HEK293 (cell line): ENCODE data around the gene BPIFB2.

Experiments used
- CTCF ChIA-PET: fragments of 350-600 bp; formaldehyde crosslinking; extraction: SDS; loops from one replicate; lab custom pipeline; 2021; ENCODE audit warnings: antibody characterized with exemption; lab: Yijun Ruan, JAX
- POLR2A ChIA-PET: fragments of 300-600 bp; formaldehyde crosslinking; extraction: SDS; loops from one replicate; lab custom pipeline; 2020; ENCODE audit warnings: antibody characterized with exemption, inconsistent platforms; lab: Yijun Ruan, JAX
- H3K27ac ChIP-seq: fragments of 200-500 bp; sonication (Bioruptor generic); 2 replicates; pipeline ENCODE4 v1.5.1; 2014; ENCODE audit warnings: low read depth, low read length, control low read depth, inconsistent platforms; ENCODE audit errors: extremely low read depth
- H3K36me3 ChIP-seq, 2 experiments: fragments of 200-500 bp in 1 of 2; sonication (Bioruptor generic) in 1 of 2; 1 replicate in 1 of 2; 2 replicates in 1 of 2; pipeline ENCODE4 v1.5.1; 2014 to 2017; ENCODE audit warnings: inconsistent platforms in 2 of 2, low read length in 2 of 2; ENCODE audit not compliant: control insufficient read depth in 2 of 2, insufficient read depth in 1 of 2
- H3K4me1 ChIP-seq: fragments of 200-500 bp; sonication (Bioruptor generic); 2 replicates; pipeline ENCODE4 v1.5.1; 2014; ENCODE audit warnings: mild to moderate bottlenecking, low read length, inconsistent platforms; ENCODE audit not compliant: control insufficient read depth, insufficient read depth
- H3K4me3 ChIP-seq: 2 replicates; pipeline ENCODE4 v1.5.1; 2011; ENCODE audit warnings: low read depth, mild to moderate bottlenecking, control low read depth, low read length, moderate library complexity
- H3K9me3 ChIP-seq: fragments of 200-500 bp; sonication (Bioruptor generic); 2 replicates; pipeline ENCODE4 v1.5.1; 2014; ENCODE audit warnings: low read depth, low read length, inconsistent platforms; ENCODE audit not compliant: control insufficient read depth, insufficient read depth
- BCL11B ChIP-seq: fragments of 450-650 bp; formaldehyde crosslinking; IDR thresholded peaks from 2 replicates; pipeline ENCODE4 v1.5.1; 2016; ENCODE audit warnings: low read depth, missing biosample characterization, missing genetic modification characterization
- HOXA7 ChIP-seq: sonication (generic); formaldehyde crosslinking; IDR thresholded peaks from 2 replicates; pipeline ENCODE4 v1.8.1; 2022; ENCODE audit warnings: missing genetic modification reagents, borderline replicate concordance
- HOXD13 ChIP-seq: sonication (generic); formaldehyde crosslinking; IDR thresholded peaks from 2 replicates; pipeline ENCODE4 v1.8.0; 2022; ENCODE audit warnings: missing genetic modification reagents, borderline replicate concordance
- KLF1 ChIP-seq: fragments of 450-650 bp; formaldehyde crosslinking; IDR thresholded peaks from 2 replicates; pipeline ENCODE4 v1.5.1; 2016; ENCODE audit warnings: missing biosample characterization, missing genetic modification characterization
- KLF9 ChIP-seq: fragments of 450-650 bp; formaldehyde crosslinking; IDR thresholded peaks from 2 replicates; pipeline ENCODE4 v1.5.1; 2016; ENCODE audit warnings: missing biosample characterization, missing genetic modification characterization, low read depth
- SP2 ChIP-seq: fragments of 450-650 bp; formaldehyde crosslinking; IDR thresholded peaks from 2 replicates; pipeline ENCODE4 v1.5.1; 2016; ENCODE audit warnings: missing biosample characterization, missing genetic modification characterization
- ZBTB17 ChIP-seq: fragments of 450-650 bp; formaldehyde crosslinking; IDR thresholded peaks from 2 replicates; pipeline ENCODE4 v1.5.1; 2016; ENCODE audit warnings: missing biosample characterization, missing genetic modification characterization
- ZBTB48 ChIP-seq: fragments of 450-650 bp; formaldehyde crosslinking; IDR thresholded peaks from 2 replicates; pipeline ENCODE4 v1.5.1; 2016; ENCODE audit warnings: missing biosample characterization, missing genetic modification characterization
- ZBTB8A ChIP-seq: fragments of 450-650 bp; formaldehyde crosslinking; IDR thresholded peaks from 2 replicates; pipeline ENCODE4 v1.5.1; 2016; ENCODE audit warnings: missing biosample characterization, missing genetic modification characterization
- ZFP69B ChIP-seq: fragments of 450-650 bp; formaldehyde crosslinking; IDR thresholded peaks from 2 replicates; pipeline ENCODE4 v1.5.1; 2016; ENCODE audit warnings: missing biosample characterization, missing genetic modification characterization
- ZNF138 ChIP-seq: fragments of 450-650 bp; formaldehyde crosslinking; IDR thresholded peaks from 2 replicates; pipeline ENCODE4 v1.5.1; 2016; ENCODE audit warnings: missing biosample characterization, missing genetic modification characterization, borderline replicate concordance
- ZNF146 ChIP-seq: fragments of 450-650 bp; formaldehyde crosslinking; IDR thresholded peaks from 2 replicates; pipeline ENCODE4 v1.5.1; 2016; ENCODE audit warnings: missing biosample characterization, missing genetic modification characterization
- ZNF157 ChIP-seq: fragments of 450-650 bp; formaldehyde crosslinking; IDR thresholded peaks from 2 replicates; pipeline ENCODE4 v1.5.1; 2016; ENCODE audit warnings: missing biosample characterization, missing genetic modification characterization
- ZNF175 ChIP-seq: fragments of 450-650 bp; formaldehyde crosslinking; IDR thresholded peaks from 2 replicates; pipeline ENCODE4 v1.5.1; 2016; ENCODE audit warnings: missing biosample characterization, missing genetic modification characterization
- ZNF211 ChIP-seq: fragments of 450-650 bp; formaldehyde crosslinking; IDR thresholded peaks from 2 replicates; pipeline ENCODE4 v1.5.1; 2016; ENCODE audit warnings: low read depth, missing biosample characterization, missing genetic modification characterization
- ZNF223 ChIP-seq: fragments of 450-650 bp; formaldehyde crosslinking; IDR thresholded peaks from 2 replicates; pipeline ENCODE4 v1.5.1; 2016; ENCODE audit warnings: missing biosample characterization, missing genetic modification characterization
- ZNF23 ChIP-seq: fragments of 450-650 bp; formaldehyde crosslinking; IDR thresholded peaks from 2 replicates; pipeline ENCODE4 v1.5.1; 2016; ENCODE audit warnings: missing biosample characterization, missing genetic modification characterization, borderline replicate concordance
- ZNF266 ChIP-seq: fragments of 450-650 bp; formaldehyde crosslinking; IDR thresholded peaks from 2 replicates; pipeline ENCODE4 v1.5.1; 2016; ENCODE audit warnings: missing biosample characterization, missing genetic modification characterization, low read depth
- ZNF292 ChIP-seq: fragments of 450-650 bp; formaldehyde crosslinking; IDR thresholded peaks from 2 replicates; pipeline ENCODE4 v1.5.1; 2016; ENCODE audit warnings: low read depth, missing biosample characterization, missing genetic modification characterization, borderline replicate concordance
- ZNF354C ChIP-seq: fragments of 450-650 bp; formaldehyde crosslinking; IDR thresholded peaks from 2 replicates; pipeline ENCODE4 v1.5.1; 2016; ENCODE audit warnings: missing biosample characterization, missing genetic modification characterization, low read depth, borderline replicate concordance
- ZNF423 ChIP-seq: fragments of 450-650 bp; formaldehyde crosslinking; IDR thresholded peaks from 2 replicates; pipeline ENCODE4 v1.5.1; 2016; ENCODE audit warnings: missing biosample characterization, missing genetic modification characterization
- ZNF433 ChIP-seq: fragments of 450-650 bp; formaldehyde crosslinking; IDR thresholded peaks from 2 replicates; pipeline ENCODE4 v1.5.1; 2016; ENCODE audit warnings: missing biosample characterization, missing genetic modification characterization, low read depth
- ZNF670 ChIP-seq: fragments of 450-650 bp; formaldehyde crosslinking; IDR thresholded peaks from 2 replicates; pipeline ENCODE4 v1.5.1; 2016; ENCODE audit warnings: missing biosample characterization, missing genetic modification characterization, low read depth
- ZNF747 ChIP-seq: fragments of 450-650 bp; formaldehyde crosslinking; IDR thresholded peaks from 2 replicates; pipeline ENCODE4 v1.5.1; 2016; ENCODE audit warnings: missing biosample characterization, missing genetic modification characterization
- ZNF76 ChIP-seq: fragments of 450-650 bp; formaldehyde crosslinking; IDR thresholded peaks from 2 replicates; pipeline ENCODE4; 2016; ENCODE audit warnings: low read depth, missing biosample characterization, missing genetic modification characterization, borderline replicate concordance
- ZNF791 ChIP-seq: fragments of 450-650 bp; formaldehyde crosslinking; IDR thresholded peaks from 2 replicates; pipeline ENCODE4 v1.5.1; 2016; ENCODE audit warnings: missing biosample characterization, missing genetic modification characterization
- ZNF830 ChIP-seq: fragments of 450-650 bp; IDR thresholded peaks from 2 replicates; pipeline ENCODE4 v1.5.0; 2018; ENCODE audit warnings: missing biosample characterization, missing genetic modification characterization, low read depth, mild to moderate bottlenecking, moderate library complexity
- ZNF843 ChIP-seq: fragments of 450-650 bp; formaldehyde crosslinking; IDR thresholded peaks from 2 replicates; pipeline ENCODE4 v1.5.1; 2016; ENCODE audit warnings: missing biosample characterization, missing genetic modification characterization
- TF ChIP-seq, protein P1 (sequence below): fragments of 450-650 bp; formaldehyde crosslinking; IDR thresholded peaks from 2 replicates; pipeline ENCODE4 v1.5.1; 2016; ENCODE audit warnings: missing biosample characterization, missing genetic modification characterization
- TF ChIP-seq, protein P2 (sequence below): fragments of 450-650 bp; IDR thresholded peaks from 2 replicates; pipeline ENCODE4 v1.5.1; 2018; ENCODE audit warnings: missing biosample characterization, mild to moderate bottlenecking, missing genetic modification characterization
- TF ChIP-seq, protein P3 (sequence below): fragments of 450-650 bp; formaldehyde crosslinking; conservative IDR thresholded peaks from 2 replicates; pipeline ENCODE4 v1.5.1; 2016; ENCODE audit warnings: low read depth, missing biosample characterization, missing genetic modification characterization

Gene BPIFB2

DNA sequence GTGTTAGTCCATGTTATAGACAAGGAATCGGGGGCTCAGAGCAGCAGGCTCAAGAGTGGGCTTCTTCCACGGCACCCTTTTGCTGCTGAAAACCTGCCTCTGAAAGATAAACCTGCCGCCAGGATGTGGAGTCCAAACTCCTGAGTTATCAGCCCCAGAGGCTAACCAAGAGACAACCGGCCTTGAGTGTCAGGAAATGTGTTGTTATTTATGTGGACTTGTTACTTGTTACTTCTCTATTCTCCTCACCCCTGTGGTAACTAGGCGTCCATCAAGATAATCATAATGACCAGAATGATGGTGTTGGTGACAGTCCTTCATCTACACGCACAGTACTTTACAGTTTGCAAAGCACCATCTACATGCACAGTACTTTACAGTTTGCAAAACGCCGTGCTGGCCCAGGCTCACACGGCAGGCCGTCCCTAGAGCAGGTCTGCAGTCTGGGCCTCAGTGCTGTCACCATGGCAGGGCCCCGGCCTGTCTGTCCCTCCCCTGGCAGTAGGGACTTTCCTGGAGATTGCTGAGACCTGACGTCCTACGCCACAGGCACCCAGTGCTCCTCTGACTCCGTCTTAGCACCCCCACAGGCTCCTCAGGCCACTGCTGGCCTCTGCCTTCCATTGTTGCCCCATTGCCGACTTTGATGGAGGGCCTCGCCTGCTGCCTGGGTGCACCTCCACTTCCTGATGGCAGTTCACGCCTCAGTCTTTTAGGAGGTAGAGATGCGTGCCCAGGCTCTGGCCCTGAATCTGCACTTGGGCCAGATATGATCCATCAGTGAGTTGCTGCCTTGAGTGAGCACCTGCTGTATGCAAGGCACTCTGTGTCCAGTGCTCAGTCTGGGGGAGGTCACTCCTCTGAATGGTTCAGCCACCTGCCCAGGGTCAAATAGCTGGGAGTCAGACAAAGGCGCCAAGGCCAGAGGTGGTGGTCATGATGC is 62.9 kb downstream of the BPIFB2 start:
- H3K27ac ChIP-seq, result no peak overlapping the region
- H3K9me3 ChIP-seq, result no peaks in the 10 kb centered on the region
- POLR2A ChIA-PET, result interaction anchor here (1.1 kb wide), 1 partner anchor 923 kb away, joined by 4 read pairs; no protein-coding TSS in a partner anchor
- CTCF ChIA-PET, result no interaction called here
- no peak overlapping the region for H3K4me3 ChIP-seq
- H3K4me1 ChIP-seq, result no peaks in the 10 kb centered on the region
- H3K36me3 ChIP-seq, result no peaks in the 10 kb centered on the region
- TF ChIP-seq ZBTB8A (tag by site-specific recombination) (no peak), ZNF292 (no peak), ZNF146 (tag by site-specific recombination) (no peak), ZFP69B (tag by site-specific recombination) (no peak), ZNF354C (tag by site-specific recombination) (no peak), HOXD13 (no peak), BCL11B (tag by site-specific recombination) (no peak)

DNA sequence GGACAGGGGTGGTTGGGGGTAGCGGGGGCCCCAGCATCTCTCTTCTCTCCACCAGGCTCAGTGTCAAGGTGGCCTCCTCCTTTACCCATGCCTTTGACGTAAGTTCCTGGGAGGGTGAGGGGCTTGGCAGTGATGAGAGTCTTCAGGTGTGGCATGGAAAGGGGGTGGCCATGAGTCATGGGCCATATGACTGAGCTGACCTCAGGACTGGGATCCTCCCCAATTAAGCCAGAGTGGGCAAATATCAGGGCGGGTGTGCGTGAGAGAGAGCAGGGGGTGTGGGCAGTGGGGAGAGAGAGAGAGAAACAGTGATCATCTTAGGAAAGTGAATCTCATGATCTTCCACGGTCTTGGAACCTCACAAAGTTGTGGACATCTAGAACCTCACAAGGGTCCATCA is 63.7 kb downstream of the BPIFB2 start:
- CTCF ChIA-PET, result no interaction called here
- no peak for TF ChIP-seq ZNF175
- no peak for TF ChIP-seq ZNF146 (tag by site-specific recombination)
- no peak for TF ChIP-seq ZNF211
- TF ChIP-seq ZNF423, result no peak
- TF ChIP-seq KLF9 (tag by site-specific recombination), result no peak
- no peak for TF ChIP-seq ZNF791 (tag by site-specific recombination)
- no peak for TF ChIP-seq ZNF157
- no peak for TF ChIP-seq ZNF23 (tag by site-specific recombination)
- no peak for TF ChIP-seq ZBTB48 (tag by site-specific recombination)
- TF ChIP-seq ZNF670 (tag by site-specific recombination), result no peak
- TF ChIP-seq ZNF747 (tag by site-specific recombination), result no peak
- TF ChIP-seq SP2, result no peak
- TF ChIP-seq ZBTB17 (tag by site-specific recombination), result no peak
- TF ChIP-seq KLF1 (tag by site-specific recombination), result peak; percentile 77
- TF ChIP-seq ZNF830 (tag by site-specific recombination), result no peak
- TF ChIP-seq ZNF843 (tag by site-specific recombination), result no peak
- no peak for TF ChIP-seq ZNF76 (tag by site-specific recombination)
- TF ChIP-seq HOXA7 (CRISPR knock-in tag), result no peak
- TF ChIP-seq, protein P1, sequence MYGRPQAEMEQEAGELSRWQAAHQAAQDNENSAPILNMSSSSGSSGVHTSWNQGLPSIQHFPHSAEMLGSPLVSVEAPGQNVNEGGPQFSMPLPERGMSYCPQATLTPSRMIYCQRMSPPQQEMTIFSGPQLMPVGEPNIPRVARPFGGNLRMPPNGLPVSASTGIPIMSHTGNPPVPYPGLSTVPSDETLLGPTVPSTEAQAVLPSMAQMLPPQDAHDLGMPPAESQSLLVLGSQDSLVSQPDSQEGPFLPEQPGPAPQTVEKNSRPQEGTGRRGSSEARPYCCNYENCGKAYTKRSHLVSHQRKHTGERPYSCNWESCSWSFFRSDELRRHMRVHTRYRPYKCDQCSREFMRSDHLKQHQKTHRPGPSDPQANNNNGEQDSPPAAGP (tag by site-specific recombination), result peak; percentile 91
- TF ChIP-seq ZNF138 (tag by site-specific recombination), result no peak
- TF ChIP-seq, protein P2, sequence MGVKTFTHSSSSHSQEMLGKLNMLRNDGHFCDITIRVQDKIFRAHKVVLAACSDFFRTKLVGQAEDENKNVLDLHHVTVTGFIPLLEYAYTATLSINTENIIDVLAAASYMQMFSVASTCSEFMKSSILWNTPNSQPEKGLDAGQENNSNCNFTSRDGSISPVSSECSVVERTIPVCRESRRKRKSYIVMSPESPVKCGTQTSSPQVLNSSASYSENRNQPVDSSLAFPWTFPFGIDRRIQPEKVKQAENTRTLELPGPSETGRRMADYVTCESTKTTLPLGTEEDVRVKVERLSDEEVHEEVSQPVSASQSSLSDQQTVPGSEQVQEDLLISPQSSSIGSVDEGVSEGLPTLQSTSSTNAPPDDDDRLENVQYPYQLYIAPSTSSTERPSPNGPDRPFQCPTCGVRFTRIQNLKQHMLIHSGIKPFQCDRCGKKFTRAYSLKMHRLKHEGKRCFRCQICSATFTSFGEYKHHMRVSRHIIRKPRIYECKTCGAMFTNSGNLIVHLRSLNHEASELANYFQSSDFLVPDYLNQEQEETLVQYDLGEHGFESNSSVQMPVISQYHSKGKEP, result no peak
- no peak for TF ChIP-seq ZNF223 (tag by site-specific recombination)
- no peak for TF ChIP-seq ZNF433 (tag by site-specific recombination)
- no peak for TF ChIP-seq ZNF266 (tag by site-specific recombination)
- TF ChIP-seq, protein P3, sequence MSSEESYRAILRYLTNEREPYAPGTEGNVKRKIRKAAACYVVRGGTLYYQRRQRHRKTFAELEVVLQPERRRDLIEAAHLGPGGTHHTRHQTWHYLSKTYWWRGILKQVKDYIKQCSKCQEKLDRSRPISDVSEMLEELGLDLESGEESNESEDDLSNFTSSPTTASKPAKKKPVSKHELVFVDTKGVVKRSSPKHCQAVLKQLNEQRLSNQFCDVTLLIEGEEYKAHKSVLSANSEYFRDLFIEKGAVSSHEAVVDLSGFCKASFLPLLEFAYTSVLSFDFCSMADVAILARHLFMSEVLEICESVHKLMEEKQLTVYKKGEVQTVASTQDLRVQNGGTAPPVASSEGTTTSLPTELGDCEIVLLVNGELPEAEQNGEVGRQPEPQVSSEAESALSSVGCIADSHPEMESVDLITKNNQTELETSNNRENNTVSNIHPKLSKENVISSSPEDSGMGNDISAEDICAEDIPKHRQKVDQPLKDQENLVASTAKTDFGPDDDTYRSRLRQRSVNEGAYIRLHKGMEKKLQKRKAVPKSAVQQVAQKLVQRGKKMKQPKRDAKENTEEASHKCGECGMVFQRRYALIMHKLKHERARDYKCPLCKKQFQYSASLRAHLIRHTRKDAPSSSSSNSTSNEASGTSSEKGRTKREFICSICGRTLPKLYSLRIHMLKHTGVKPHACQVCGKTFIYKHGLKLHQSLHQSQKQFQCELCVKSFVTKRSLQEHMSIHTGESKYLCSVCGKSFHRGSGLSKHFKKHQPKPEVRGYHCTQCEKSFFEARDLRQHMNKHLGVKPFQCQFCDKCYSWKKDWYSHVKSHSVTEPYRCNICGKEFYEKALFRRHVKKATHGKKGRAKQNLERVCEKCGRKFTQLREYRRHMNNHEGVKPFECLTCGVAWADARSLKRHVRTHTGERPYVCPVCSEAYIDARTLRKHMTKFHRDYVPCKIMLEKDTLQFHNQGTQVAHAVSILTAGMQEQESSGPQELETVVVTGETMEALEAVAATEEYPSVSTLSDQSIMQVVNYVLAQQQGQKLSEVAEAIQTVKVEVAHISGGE (tag by site-specific recombination), result no peak

More for the DNA sequence above, 63.7 kb downstream of the BPIFB2 start:
- no peaks in the 10 kb centered on the region for H3K9me3 ChIP-seq
- no peak overlapping the region for H3K4me3 ChIP-seq
- H3K36me3 ChIP-seq, result no peaks in the 10 kb centered on the region
- no peaks in the 10 kb centered on the region for H3K4me1 ChIP-seq
- POLR2A ChIA-PET, result interaction anchor here (1.1 kb wide), 1 partner anchor 922 kb away, joined by 4 read pairs; no protein-coding TSS in a partner anchor
- no peak overlapping the region for H3K27ac ChIP-seq
